Activated CD4-positive, alpha-beta T cell treated with anti-CD3 and anti-CD28 coated beads, Interleukin-2, Interleukin-4, amounts not matched to agents 100 ng/mL and 50 ng/mL, durations not matched to agents 16 hours and 8 hours (primary cell): ENCODE data around the gene ANGPTL2.

Experiments used
- DNase-seq: peaks from one replicate; pipeline ENCODE4 v3.0.0-alpha.2; 2020; ENCODE audit warnings: low spot score

The ANGPTL2 gene

GRCh38 chr9:127075624-127076372 is 46.6 kb downstream of the ANGPTL2 start:
- DNase-seq = no peak

GRCh38 chr9:127074561-127075548 is 47.6 kb downstream of the ANGPTL2 start:
- no peak for DNase-seq

GRCh38 chr9:127067603-127068220 is 54.7 kb downstream of the ANGPTL2 start:
- DNase-seq = no peak

GRCh38 chr9:127066851-127067136 is 55.6 kb downstream of the ANGPTL2 start:
- DNase-seq = no peak

GRCh38 chr9:127066060-127066850 is 56.2 kb downstream of the ANGPTL2 start:
- no peak for DNase-seq

GRCh38 chr9:127065592-127065991 is 56.8 kb downstream of the ANGPTL2 start:
- DNase-seq = no peak

GRCh38 chr9:127064335-127064734 is 58.1 kb downstream of the ANGPTL2 start:
- DNase-seq = no peak

- DNase-seq = no peak
Measured at GRCh38 chr9:127061411-127061810, 61.0 kb downstream of the ANGPTL2 start.

- no peak for DNase-seq
Measured at GRCh38 chr9:127059765-127060361, 62.6 kb downstream of the ANGPTL2 start.

- peak; percentile 11 for DNase-seq
Measured at GRCh38 chr9:127059030-127059429, 63.4 kb downstream of the ANGPTL2 start.

- DNase-seq = no peak
Measured at GRCh38 chr9:127058645-127059021, 63.8 kb downstream of the ANGPTL2 start.

- DNase-seq = no peak
Measured at GRCh38 chr9:127058011-127058644, 64.3 kb downstream of the ANGPTL2 start.

- DNase-seq = no peak
Measured at GRCh38 chr9:127056446-127056845, 66.0 kb downstream of the ANGPTL2 start.

- DNase-seq = no peak
Measured at GRCh38 chr9:127055745-127056402, 66.6 kb downstream of the ANGPTL2 start.

- no peak for DNase-seq
Measured at GRCh38 chr9:127053960-127054359, 68.5 kb downstream of the ANGPTL2 start.

GRCh38 chr9:127053057-127053821 is 69.2 kb downstream of the ANGPTL2 start:
- no peak for DNase-seq

- DNase-seq = no peak
Measured at GRCh38 chr9:127051881-127052595, 70.4 kb downstream of the ANGPTL2 start.

- no peak for DNase-seq
Measured at GRCh38 chr9:127050591-127051001, 71.8 kb downstream of the ANGPTL2 start.

- DNase-seq = no peak
Measured at GRCh38 chr9:127050152-127050551, 72.3 kb downstream of the ANGPTL2 start.
